GM12891 (cell line): ENCODE results near the gene ADCY5.
A peak's percentile ranks its signal among the peaks of the same experiment; 100 is the strongest.

ENCODE experiments used
- DNase-seq: peaks from one replicate; pipeline ENCODE4 v3.0.0; 2011; ENCODE audit warnings: low spot score; ENCODE audit not compliant: insufficient read length
- FAIRE-seq: peaks from 2 replicates; lab custom pipeline; 2011; peaks lifted over from hg19 to GRCh38; lab: Jason Lieb, UNC
- PAX5 ChIP-seq: IDR thresholded peaks from 2 replicates; pipeline ENCODE4 v1.6.1; 2011; ENCODE audit warnings: low read length, moderate library complexity, mild to moderate bottlenecking; ENCODE audit not compliant: insufficient read depth, severe bottlenecking
- POLR2A ChIP-seq: IDR thresholded peaks from 2 replicates; pipeline ENCODE4 v1.6.1; 2011; ENCODE audit warnings: low read depth, low read length, control low read depth
- POLR2AphosphoS5 ChIP-seq: IDR thresholded peaks from 2 replicates; pipeline ENCODE4 v1.6.1; 2011; ENCODE audit warnings: low read depth, low read length, control low read depth
- POU2F2 ChIP-seq: IDR thresholded peaks from 2 replicates; pipeline ENCODE4 v1.6.1; 2011; ENCODE audit warnings: low read depth, mild to moderate bottlenecking, control low read depth, low read length, moderate library complexity
- SPI1 ChIP-seq: IDR thresholded peaks from 2 replicates; pipeline ENCODE4 v1.6.1; 2011; ENCODE audit warnings: low read depth, low read length, control low read depth
- TAF1 ChIP-seq: IDR thresholded peaks from 2 replicates; pipeline ENCODE4 v1.6.1; 2011; ENCODE audit warnings: low read depth, low read length, control low read depth

ADCY5 gene

DNA sequence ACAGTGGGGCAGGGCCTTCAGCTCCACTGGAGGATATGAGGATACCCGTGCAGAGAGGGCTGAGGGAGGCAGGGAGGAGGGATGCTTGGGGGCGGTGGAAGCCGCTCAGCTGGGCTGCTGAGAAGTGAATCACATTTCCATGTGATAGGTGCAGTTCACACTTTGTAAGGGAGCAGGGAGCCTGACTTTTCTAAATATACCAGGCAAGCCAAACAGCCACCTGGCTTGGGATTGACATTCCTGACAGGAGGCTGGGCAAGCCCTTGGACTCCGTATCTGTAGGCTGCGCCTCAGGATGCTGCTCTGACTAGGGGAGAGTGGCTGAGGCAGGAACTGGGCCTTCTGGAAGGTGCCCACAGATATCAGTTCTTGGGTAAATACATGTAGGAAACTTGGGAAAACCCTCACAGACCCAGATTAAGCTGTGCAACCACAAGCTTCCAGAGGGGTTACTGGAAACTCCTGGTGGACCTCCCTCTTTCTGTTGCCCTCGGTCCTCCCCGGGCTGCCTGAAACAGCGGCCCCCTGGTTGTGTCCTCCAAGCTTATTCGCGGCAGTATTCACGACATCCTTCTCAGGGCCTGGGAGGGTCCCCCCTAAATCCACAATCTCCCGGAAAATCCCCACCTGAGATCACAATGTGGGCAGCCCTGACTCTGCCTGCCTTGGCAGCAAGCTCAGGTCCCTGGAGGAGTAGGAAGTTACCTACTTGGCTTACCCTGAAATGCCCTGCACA, 33.0 kb upstream of the ADCY5 start:
- no peak for FAIRE-seq
- no peak for DNase-seq
- TF ChIP-seq TAF1 (no peak), SPI1 (no peak), POLR2AphosphoS5 (no peak), POU2F2 (no peak), PAX5 (no peak), POLR2A (no peak)

GRCh38 chr3:123481071-123481470, 32.2 kb upstream of the ADCY5 start:
- no peak for TF ChIP-seq POU2F2
- no peak for TF ChIP-seq POLR2AphosphoS5
- TF ChIP-seq PAX5: no peak
- TF ChIP-seq SPI1: no peak
- TF ChIP-seq TAF1: no peak
- TF ChIP-seq POLR2A: no peak
- no peak for FAIRE-seq
- DNase-seq: no peak

- no peak for FAIRE-seq
- no peak for DNase-seq
- TF ChIP-seq POU2F2: no peak
- TF ChIP-seq SPI1: peak; percentile 79
Observed at GRCh38 chr3:123480428-123480827, 31.5 kb upstream of the ADCY5 start.

- no peak for FAIRE-seq
- DNase-seq: no peak
- TF ChIP-seq POLR2AphosphoS5 (no peak), PAX5 (no peak), POLR2A (no peak), TAF1 (no peak), POU2F2 (no peak)
Observed at GRCh38 chr3:123479891-123480290, 31.0 kb upstream of the ADCY5 start.

DNA sequence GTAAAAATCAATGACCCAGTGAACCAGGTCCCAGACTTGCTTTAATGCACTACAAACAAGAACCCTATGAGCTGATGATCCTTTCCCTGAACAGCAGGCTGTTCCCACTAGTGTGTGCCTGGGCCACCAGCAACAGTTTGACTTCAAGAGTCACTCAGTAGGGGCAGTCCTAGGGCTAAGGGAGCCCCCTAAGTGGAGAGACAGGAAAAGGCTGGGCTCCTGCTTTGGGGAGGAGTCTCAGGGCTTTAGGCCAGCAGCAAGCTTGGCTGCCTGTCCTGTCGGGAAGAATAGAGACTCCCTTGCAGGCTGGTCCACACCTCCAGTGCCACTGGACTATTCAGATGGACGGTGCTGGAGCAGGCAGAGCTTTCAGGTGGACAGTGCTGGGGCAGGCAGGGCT, 29.4 kb upstream of the ADCY5 start:
- TF ChIP-seq SPI1 (no peak), PAX5 (no peak), POLR2AphosphoS5 (no peak), POLR2A (no peak), POU2F2 (no peak), TAF1 (no peak)
- no peak for DNase-seq
- no peak for FAIRE-seq

- TF ChIP-seq POU2F2: no peak
- FAIRE-seq (no peak), DNase-seq (no peak)
Observed at GRCh38 chr3:123476967-123477750, 28.3 kb upstream of the ADCY5 start.

- no peak for FAIRE-seq
Observed at GRCh38 chr3:123475786-123476185, 26.9 kb upstream of the ADCY5 start.

GRCh38 chr3:123471106-123471505, 22.2 kb upstream of the ADCY5 start:
- TF ChIP-seq POLR2AphosphoS5: no peak
- TF ChIP-seq POLR2A: no peak
- TF ChIP-seq PAX5: no peak
- no peak for TF ChIP-seq POU2F2
- no peak for TF ChIP-seq SPI1
- TF ChIP-seq TAF1: no peak
- FAIRE-seq: no peak
- DNase-seq: no peak

More at GRCh38 chr3:123475786-123476185, 26.9 kb upstream of the ADCY5 start:
- no peak for TF ChIP-seq PAX5
- no peak for TF ChIP-seq TAF1
- no peak for TF ChIP-seq POLR2A
- no peak for TF ChIP-seq SPI1
- no peak for TF ChIP-seq POU2F2
- no peak for TF ChIP-seq POLR2AphosphoS5
- no peak for DNase-seq

- DNase-seq (no peak), FAIRE-seq (no peak)
- TF ChIP-seq POLR2A (no peak), POLR2AphosphoS5 (no peak), SPI1 (no peak), PAX5 (no peak), TAF1 (no peak), POU2F2 (no peak)
Observed at GRCh38 chr3:123469323-123469995, 20.6 kb upstream of the ADCY5 start.

- no peak for TF ChIP-seq POLR2AphosphoS5
- no peak for TF ChIP-seq POLR2A
- no peak for TF ChIP-seq PAX5
- TF ChIP-seq TAF1: no peak
- no peak for TF ChIP-seq SPI1
- no peak for TF ChIP-seq POU2F2
- FAIRE-seq (no peak), DNase-seq (no peak)
Observed at GRCh38 chr3:123467046-123467445, 18.2 kb upstream of the ADCY5 start.

DNA sequence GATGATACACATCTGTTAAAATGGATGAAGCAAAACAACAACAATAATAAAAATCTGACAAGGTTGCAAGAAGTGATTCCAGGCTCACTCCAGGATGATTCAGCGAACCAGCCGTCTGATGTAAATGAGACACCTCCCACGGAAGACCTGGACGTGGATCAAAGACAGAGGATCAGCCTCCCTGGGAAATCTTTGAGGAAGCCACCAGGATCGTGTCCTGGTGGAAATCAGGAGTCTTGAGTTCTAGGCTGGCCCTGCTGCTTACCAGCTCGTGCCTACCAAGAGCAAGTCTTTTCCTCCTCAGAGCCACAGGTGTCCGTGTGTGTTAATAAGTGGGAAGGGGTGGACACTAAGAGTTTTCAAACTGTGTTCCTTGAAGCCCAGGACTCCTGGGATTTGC, 15.3 kb upstream of the ADCY5 start:
- TF ChIP-seq PAX5: no peak
- no peak for TF ChIP-seq SPI1
- TF ChIP-seq POLR2AphosphoS5: no peak
- no peak for TF ChIP-seq POLR2A
- no peak for TF ChIP-seq POU2F2
- no peak for TF ChIP-seq TAF1
- FAIRE-seq (no peak), DNase-seq (no peak)
